H9 (cell line): ENCODE measurements around the gene SUPT5H. TPM values are rescaled to one million over a fixed set of nuclear protein-coding genes. Genes with fewer than 3 reads are reported as not detected.

Experiments used
- DNase-seq: peaks from one replicate; pipeline ENCODE4 v3.0.0-alpha.2; 2017
- H2AFZ ChIP-seq: one replicate; pipeline ENCODE4 v1.6.1; 2013; ENCODE audit warnings: mild to moderate bottlenecking, low read length, control low read depth, moderate library complexity
- H2AK5ac ChIP-seq: 2 replicates; pipeline ENCODE4 v1.6.1; 2013; ENCODE audit warnings: low read length, control low read depth, mixed read lengths; ENCODE audit not compliant: insufficient read length
- H2BK120ac ChIP-seq: one replicate; pipeline ENCODE4 v1.6.1; 2013; ENCODE audit warnings: low read depth, mild to moderate bottlenecking, low read length, control low read depth, inconsistent platforms; ENCODE audit not compliant: poor library complexity, severe bottlenecking
- H2BK12ac ChIP-seq: 2 replicates; pipeline ENCODE4 v1.6.1; 2013; ENCODE audit warnings: low read length, control low read depth, mixed read lengths, low read depth; ENCODE audit not compliant: insufficient read length
- H2BK15ac ChIP-seq: 2 replicates; pipeline ENCODE4 v1.6.1; 2013; ENCODE audit warnings: low read depth, low read length, control low read depth
- H2BK20ac ChIP-seq: one replicate; pipeline ENCODE4 v1.6.1; 2013; ENCODE audit warnings: low read depth, mild to moderate bottlenecking, low read length, control low read depth, inconsistent platforms; ENCODE audit not compliant: poor library complexity, severe bottlenecking
- H2BK5ac ChIP-seq: 2 replicates; pipeline ENCODE4 v1.6.1; 2013; ENCODE audit warnings: low read length, control low read depth, mixed read lengths; ENCODE audit not compliant: insufficient read length
- H3K14ac ChIP-seq: 2 replicates; pipeline ENCODE4 v1.6.1; 2013; ENCODE audit warnings: low read length, control low read depth; ENCODE audit not compliant: insufficient read depth
- H3K18ac ChIP-seq: 2 replicates; pipeline ENCODE4 v1.6.1; 2013; ENCODE audit warnings: low read depth, mild to moderate bottlenecking, mixed read lengths, low read length, control low read depth; ENCODE audit not compliant: insufficient read length
- H3K23ac ChIP-seq: 2 replicates; pipeline ENCODE4 v1.6.1; 2013; ENCODE audit warnings: low read length, control low read depth, mixed read lengths, low read depth; ENCODE audit not compliant: insufficient read length
- H3K23me2 ChIP-seq: 2 replicates; pipeline ENCODE4 v1.6.1; 2013; ENCODE audit warnings: low read depth, mild to moderate bottlenecking, mixed read lengths, low read length, control low read depth; ENCODE audit not compliant: insufficient read length, poor library complexity, severe bottlenecking
- H3K27ac ChIP-seq: 2 replicates; pipeline ENCODE4 v1.5.1; 2013; ENCODE audit warnings: low read length, control low read depth, mixed read lengths, low read depth; ENCODE audit not compliant: insufficient read length
- H3K27me3 ChIP-seq: 2 replicates; pipeline ENCODE4 v1.6.1; 2013; ENCODE audit warnings: low read length, control low read depth, inconsistent platforms; ENCODE audit not compliant: insufficient read depth
- H3K4ac ChIP-seq: 2 replicates; pipeline ENCODE4 v1.6.1; 2013; ENCODE audit warnings: low read depth, mild to moderate bottlenecking, control low read depth, inconsistent platforms, low read length, moderate library complexity
- H3K4me1 ChIP-seq: 2 replicates; pipeline ENCODE4 v1.6.1; 2013; ENCODE audit warnings: low read length, control low read depth, inconsistent platforms; ENCODE audit not compliant: insufficient read depth
- H3K4me2 ChIP-seq: 2 replicates; pipeline ENCODE4 v1.6.1; 2013; ENCODE audit warnings: low read length, control low read depth, mixed read lengths; ENCODE audit not compliant: insufficient read length, insufficient read depth
- H3K56ac ChIP-seq: 2 replicates; pipeline ENCODE4 v1.6.1; 2013; ENCODE audit warnings: low read depth, mild to moderate bottlenecking, mixed read lengths, low read length, control low read depth; ENCODE audit not compliant: insufficient read length
- H3K79me1 ChIP-seq: 2 replicates; pipeline ENCODE4 v1.6.1; 2013; ENCODE audit warnings: low read depth, mild to moderate bottlenecking, moderate library complexity, low read length, control low read depth, inconsistent platforms; ENCODE audit not compliant: insufficient read depth, poor library complexity, severe bottlenecking
- H3K79me2 ChIP-seq: 2 replicates; pipeline ENCODE4 v1.6.1; 2013; ENCODE audit warnings: low read length, control low read depth, inconsistent platforms; ENCODE audit not compliant: insufficient read depth
- H3K9ac ChIP-seq: 2 replicates; pipeline ENCODE4 v1.6.1; 2013; ENCODE audit warnings: low read length, control low read depth, mixed read lengths; ENCODE audit not compliant: insufficient read length; ENCODE audit errors: extremely low read depth
- H3K9me3 ChIP-seq: one replicate; pipeline ENCODE4 v1.6.1; 2013; ENCODE audit warnings: low read depth, low read length, inconsistent platforms; ENCODE audit not compliant: control insufficient read depth
- H3T11ph ChIP-seq: one replicate; pipeline ENCODE4 v1.6.1; 2013; ENCODE audit warnings: mild to moderate bottlenecking, low read length, control low read depth, inconsistent platforms
- H4K20me1 ChIP-seq: one replicate; pipeline ENCODE4 v1.6.1; 2013; ENCODE audit not compliant: control insufficient read depth, insufficient read length, insufficient read depth
- H4K5ac ChIP-seq: 2 replicates; pipeline ENCODE4 v1.6.1; 2013; ENCODE audit warnings: low read depth, mild to moderate bottlenecking, mixed read lengths, low read length, control low read depth; ENCODE audit not compliant: insufficient read length
- H4K8ac ChIP-seq: replicated peaks from 2 replicates; pipeline ENCODE4 v1.6.1; 2013; ENCODE audit warnings: low read length, control low read depth, mixed read lengths, low read depth; ENCODE audit not compliant: insufficient read length
- H4K91ac ChIP-seq: 2 replicates; pipeline ENCODE4 v1.6.1; 2013; ENCODE audit warnings: low read depth, mild to moderate bottlenecking, moderate library complexity, mixed read lengths, low read length, control low read depth; ENCODE audit not compliant: insufficient read length
- H3K27ac Mint-ChIP-seq, 3 experiments: 2 replicates in 2 of 3; 3 replicates in 1 of 3; pipeline ENCODE4 v1.8.0; 2020 to 2021; ENCODE audit warnings: mixed read lengths in 3 of 3, mild to moderate bottlenecking in 1 of 3, moderate library complexity in 1 of 3
- H3K27me3 Mint-ChIP-seq: 2 replicates; pipeline ENCODE4 v1.8.0; 2021; ENCODE audit warnings: low read depth, mild to moderate bottlenecking, moderate library complexity, mixed read lengths
- H3K36me3 Mint-ChIP-seq, 3 experiments: 2 replicates in 2 of 3; 3 replicates in 1 of 3; pipeline ENCODE4 v1.8.0; 2020 to 2021; ENCODE audit warnings: low read depth in 3 of 3, mixed read lengths in 3 of 3; ENCODE audit not compliant: insufficient read depth in 1 of 3
- H3K4me1 Mint-ChIP-seq, 2 experiments: 2 replicates each; pipeline ENCODE4 v1.8.0; 2020; ENCODE audit warnings: mixed read lengths in 2 of 2
- H3K4me3 Mint-ChIP-seq, 2 experiments: 2 replicates in 1 of 2; 3 replicates in 1 of 2; pipeline ENCODE4 v1.8.0; 2020 to 2021; ENCODE audit warnings: mild to moderate bottlenecking in 2 of 2, mixed read lengths in 2 of 2, moderate library complexity in 1 of 2
- H3K9me3 Mint-ChIP-seq, 2 experiments: 2 replicates in 1 of 2; 3 replicates in 1 of 2; pipeline ENCODE4 v1.8.0; 2020; ENCODE audit warnings: mild to moderate bottlenecking in 2 of 2, mixed read lengths in 2 of 2, moderate library complexity in 1 of 2
- CTCF ChIP-seq: fragments of 200-600 bp; sonication (generic); conservative IDR thresholded peaks from 3 replicates; pipeline ENCODE4 v1.8.0; 2021; ENCODE audit warnings: antibody characterized with exemption, mild to moderate bottlenecking
- WGBS: extraction: QIAGEN DNeasy Blood & Tissue Kit; methylation state at CpG from one replicate; pipeline ENCODE4 v1.1.7; 2013; ENCODE audit warnings: missing lambda C conversion rate, low lambda C conversion rate, mixed read lengths; ENCODE audit not compliant: insufficient read length; ENCODE audit errors: extremely low coverage; 5-methylcytosine and 5-hydroxymethylcytosine counted together
- total RNA-seq: library from RNA; stranded (reverse); gene quantifications from 2 replicates; pipeline ENCODE4 v1.2.1, GENCODE V29; 2021

The SUPT5H gene
- total RNA-seq, 1 experiment from 2014 or later, result 145 TPM

GRCh38 chr19:39430675-39431593 lies 14.4 kb upstream of the SUPT5H start:
- Histone ChIP-seq H3K4me2 (no peak overlapping the region), H3K23me2 (peaks cover 4% of the 10 kb centered on the region), H2BK20ac (no peak overlapping the region), H3K18ac (peak overlapping the region; percentile 53), H2AK5ac (peak overlapping the region; percentile 15), H3K79me1 (peaks cover 9% of the 10 kb centered on the region), H3K4me1 (peaks cover 4% of the 10 kb centered on the region; the same call in 1 of the 2 replicates), H3K79me2 (peaks cover 6% of the 10 kb centered on the region; the same call in 1 of the 2 replicates), H2BK5ac (no peak overlapping the region), H2BK120ac (no peak overlapping the region), H3K9me3 (no peaks in the 10 kb centered on the region), H4K8ac (peak overlapping the region; percentile 10), H3T11ph (no peak overlapping the region), H4K20me1 (no peaks in the 10 kb centered on the region), H3K4ac (no peak overlapping the region; the same call in 1 of the 2 replicates), H2AFZ (no peak overlapping the region), H3K14ac (peak overlapping the region; percentile 42), H2BK15ac (no peak overlapping the region), H4K91ac (no peak overlapping the region), H4K5ac (no peak overlapping the region), H3K27ac (peak overlapping the region; percentile 27), H3K27me3 (no peaks in the 10 kb centered on the region), H3K56ac (no peak overlapping the region), H3K9ac (no peak overlapping the region), H2BK12ac (no peak overlapping the region), H3K23ac (no peak overlapping the region)
- H3K27ac Mint-ChIP-seq, result peak overlapping the region; percentile 93 to 94 (median 94)
- TF ChIP-seq CTCF, result no peak
- peaks cover 40 to 54% of the 10 kb centered on the region in 2 experiments for H3K4me1 Mint-ChIP-seq
- H3K36me3 Mint-ChIP-seq, result peaks cover 32 to 47% (median 38%) of the 10 kb centered on the region in 3 experiments
- H3K27me3 Mint-ChIP-seq, result peaks cover 3% of the 10 kb centered on the region; the same call in 1 of the 2 replicates
- H3K4me3 Mint-ChIP-seq, result no peak overlapping the region; a peak in 1 of 5 replicates
- DNase-seq, result peak; percentile 84
- H3K9me3 Mint-ChIP-seq, result peaks cover 0 to 7% of the 10 kb centered on the region in 2 experiments; a peak in 2 of 5 replicates
- no CpG with 5 or more reads among the region's 25 CpGs for WGBS
